ENCODE data around the gene ANAPC2.

The ANAPC2 gene

DNA sequence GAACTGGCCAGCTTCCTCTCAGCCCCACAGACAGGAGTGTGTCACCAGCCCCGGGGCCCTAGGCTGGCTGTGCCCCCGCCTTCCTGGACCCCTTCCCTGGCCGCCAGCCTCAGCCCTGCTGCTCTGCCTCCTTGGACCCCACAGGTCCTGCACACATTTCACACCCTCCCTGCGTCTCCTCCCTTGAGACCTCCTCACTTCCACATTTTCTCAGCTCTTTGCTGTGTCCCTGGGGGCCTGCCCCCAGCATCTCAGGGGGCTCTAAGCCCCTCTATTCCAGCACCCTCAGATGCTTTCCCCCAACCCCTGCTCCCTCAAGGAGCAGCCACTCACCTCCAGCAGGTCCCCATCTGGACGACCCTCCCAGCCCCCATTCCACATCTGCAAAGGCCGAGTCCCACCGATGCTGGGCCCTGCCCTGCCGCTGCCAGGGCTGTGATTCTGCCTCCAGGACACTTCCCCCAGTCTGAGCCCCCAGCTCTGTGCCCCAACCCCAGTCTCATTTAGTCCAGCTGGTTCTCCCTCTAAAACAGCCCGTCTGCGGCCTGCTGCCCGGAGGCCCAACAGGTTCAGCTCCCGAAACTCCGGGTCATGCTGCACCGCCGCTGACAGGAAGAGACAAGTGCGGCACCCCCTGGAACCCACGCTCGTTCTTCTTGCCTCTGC, 46.5 kb upstream of the ANAPC2 start:
- Histone ChIP-seq H3K79me2 (ENCODE audit: insufficient read depth, low read depth) (no peaks in the 10 kb centered on the region), H3K4me1 (ENCODE audit: low read depth, poor library complexity, severe bottlenecking) (peaks cover 23% of the 10 kb centered on the region), H3K4me2 (no peak overlapping the region), H3K9ac (no peak overlapping the region), H2AFZ (ENCODE audit: low read depth) (no peak overlapping the region), H4K20me1 (ENCODE audit: insufficient read depth) (no peaks in the 10 kb centered on the region), H3K27ac (no peak overlapping the region), H3K4me3 (IDR thresholded peaks at IDR 0.05; ENCODE audit: insufficient read depth, low read depth, low read length) (no peak overlapping the region), H3K27me3 (ENCODE audit: insufficient read depth, low read depth) (peaks cover 46% of the 10 kb centered on the region), H3K36me3 (ENCODE audit: insufficient read depth) (no peaks in the 10 kb centered on the region)
- TF ChIP-seq, protein P1, sequence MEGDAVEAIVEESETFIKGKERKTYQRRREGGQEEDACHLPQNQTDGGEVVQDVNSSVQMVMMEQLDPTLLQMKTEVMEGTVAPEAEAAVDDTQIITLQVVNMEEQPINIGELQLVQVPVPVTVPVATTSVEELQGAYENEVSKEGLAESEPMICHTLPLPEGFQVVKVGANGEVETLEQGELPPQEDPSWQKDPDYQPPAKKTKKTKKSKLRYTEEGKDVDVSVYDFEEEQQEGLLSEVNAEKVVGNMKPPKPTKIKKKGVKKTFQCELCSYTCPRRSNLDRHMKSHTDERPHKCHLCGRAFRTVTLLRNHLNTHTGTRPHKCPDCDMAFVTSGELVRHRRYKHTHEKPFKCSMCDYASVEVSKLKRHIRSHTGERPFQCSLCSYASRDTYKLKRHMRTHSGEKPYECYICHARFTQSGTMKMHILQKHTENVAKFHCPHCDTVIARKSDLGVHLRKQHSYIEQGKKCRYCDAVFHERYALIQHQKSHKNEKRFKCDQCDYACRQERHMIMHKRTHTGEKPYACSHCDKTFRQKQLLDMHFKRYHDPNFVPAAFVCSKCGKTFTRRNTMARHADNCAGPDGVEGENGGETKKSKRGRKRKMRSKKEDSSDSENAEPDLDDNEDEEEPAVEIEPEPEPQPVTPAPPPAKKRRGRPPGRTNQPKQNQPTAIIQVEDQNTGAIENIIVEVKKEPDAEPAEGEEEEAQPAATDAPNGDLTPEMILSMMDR (conservative IDR thresholded peaks at IDR 0.05; ENCODE audit: low read depth, low read length) = 0 out of 2 replicates have a peak, but pooled peaks have one; percentile 5

DNA sequence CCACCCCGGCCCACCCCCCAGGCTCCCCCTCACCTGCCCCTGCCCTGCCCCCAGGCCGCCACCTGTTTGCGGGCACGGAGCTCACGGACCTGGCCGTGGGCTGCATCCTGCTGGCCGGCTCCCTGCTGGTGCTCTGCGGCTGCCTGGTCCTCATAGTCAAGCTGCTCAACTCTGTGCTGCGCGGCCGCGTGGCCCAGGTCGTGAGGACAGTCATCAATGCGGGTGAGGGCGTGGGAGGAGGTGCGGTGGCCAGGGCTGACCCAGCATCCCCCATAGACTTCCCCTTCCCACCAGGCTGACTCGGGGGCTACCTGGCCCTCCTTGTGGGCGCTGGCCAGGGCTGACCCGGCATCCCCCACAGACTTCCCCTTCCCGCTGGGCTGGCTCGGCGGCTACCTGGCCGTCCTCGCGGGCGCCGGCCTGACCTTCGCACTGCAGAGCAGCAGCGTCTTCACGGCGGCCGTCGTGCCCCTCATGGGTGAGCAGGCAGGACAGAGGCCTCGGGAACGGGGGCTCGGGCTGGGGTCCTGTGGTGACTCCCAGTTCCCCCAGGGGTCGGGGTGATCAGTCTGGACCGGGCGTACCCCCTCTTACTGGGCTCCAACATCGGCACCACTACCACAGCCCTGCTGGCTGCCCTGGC, 45.8 kb upstream of the ANAPC2 start:
- H3K4me1 ChIP-seq (ENCODE audit: low read depth, poor library complexity, severe bottlenecking) = peaks cover 15% of the 10 kb centered on the region
- H3K27ac ChIP-seq = no peak overlapping the region
- no peaks in the 10 kb centered on the region for H3K79me2 ChIP-seq (ENCODE audit: insufficient read depth, low read depth)
- H3K27me3 ChIP-seq (ENCODE audit: insufficient read depth, low read depth) = peaks cover 49% of the 10 kb centered on the region
- no peaks in the 10 kb centered on the region for H3K36me3 ChIP-seq (ENCODE audit: insufficient read depth)
- H4K20me1 ChIP-seq (ENCODE audit: insufficient read depth) = no peaks in the 10 kb centered on the region
- no peak overlapping the region for H2AFZ ChIP-seq (ENCODE audit: low read depth)
- H3K4me2 ChIP-seq = no peak overlapping the region
- no peak overlapping the region for H3K4me3 ChIP-seq (IDR thresholded peaks at IDR 0.05; ENCODE audit: insufficient read depth, low read depth, low read length)
- TF ChIP-seq, protein P1 (conservative IDR thresholded peaks at IDR 0.05; ENCODE audit: low read depth, low read length) = no peak
- H3K9ac ChIP-seq = no peak overlapping the region

GRCh38 chr9:137233143-137233980, 45.0 kb upstream of the ANAPC2 start:
- H3K79me2 ChIP-seq (ENCODE audit: insufficient read depth, low read depth) = no peaks in the 10 kb centered on the region
- peaks cover 10% of the 10 kb centered on the region for H3K4me1 ChIP-seq (ENCODE audit: low read depth, poor library complexity, severe bottlenecking)
- TF ChIP-seq, protein P1 (conservative IDR thresholded peaks at IDR 0.05; ENCODE audit: low read depth, low read length) = no peak
- H4K20me1 ChIP-seq (ENCODE audit: insufficient read depth) = no peaks in the 10 kb centered on the region
- H3K9ac ChIP-seq = no peak overlapping the region
- no peak overlapping the region for H3K27ac ChIP-seq
- H3K4me3 ChIP-seq (IDR thresholded peaks at IDR 0.05; ENCODE audit: insufficient read depth, low read depth, low read length) = no peak overlapping the region
- peaks cover 57% of the 10 kb centered on the region for H3K27me3 ChIP-seq (ENCODE audit: insufficient read depth, low read depth)
- H3K36me3 ChIP-seq (ENCODE audit: insufficient read depth) = no peaks in the 10 kb centered on the region
- H3K4me2 ChIP-seq = no peak overlapping the region
- H2AFZ ChIP-seq (ENCODE audit: low read depth) = no peak overlapping the region

- H3K4me2 ChIP-seq = no peak overlapping the region
- peaks cover 58% of the 10 kb centered on the region for H3K27me3 ChIP-seq (ENCODE audit: insufficient read depth, low read depth)
- H3K9ac ChIP-seq = no peak overlapping the region
- no peak overlapping the region for H3K27ac ChIP-seq
- no peaks in the 10 kb centered on the region for H4K20me1 ChIP-seq (ENCODE audit: insufficient read depth)
- TF ChIP-seq, protein P1 (conservative IDR thresholded peaks at IDR 0.05; ENCODE audit: low read depth, low read length) = no peak
- H3K4me1 ChIP-seq (ENCODE audit: low read depth, poor library complexity, severe bottlenecking) = peaks cover 10% of the 10 kb centered on the region
- no peaks in the 10 kb centered on the region for H3K79me2 ChIP-seq (ENCODE audit: insufficient read depth, low read depth)
- H2AFZ ChIP-seq (ENCODE audit: low read depth) = no peak overlapping the region
- H3K36me3 ChIP-seq (ENCODE audit: insufficient read depth) = no peaks in the 10 kb centered on the region
- no peak overlapping the region for H3K4me3 ChIP-seq (IDR thresholded peaks at IDR 0.05; ENCODE audit: insufficient read depth, low read depth, low read length)
Measured at GRCh38 chr9:137232510-137232909, 44.1 kb upstream of the ANAPC2 start.
